ENCODE data around the gene CGB7.

CGB7 gene

DNA sequence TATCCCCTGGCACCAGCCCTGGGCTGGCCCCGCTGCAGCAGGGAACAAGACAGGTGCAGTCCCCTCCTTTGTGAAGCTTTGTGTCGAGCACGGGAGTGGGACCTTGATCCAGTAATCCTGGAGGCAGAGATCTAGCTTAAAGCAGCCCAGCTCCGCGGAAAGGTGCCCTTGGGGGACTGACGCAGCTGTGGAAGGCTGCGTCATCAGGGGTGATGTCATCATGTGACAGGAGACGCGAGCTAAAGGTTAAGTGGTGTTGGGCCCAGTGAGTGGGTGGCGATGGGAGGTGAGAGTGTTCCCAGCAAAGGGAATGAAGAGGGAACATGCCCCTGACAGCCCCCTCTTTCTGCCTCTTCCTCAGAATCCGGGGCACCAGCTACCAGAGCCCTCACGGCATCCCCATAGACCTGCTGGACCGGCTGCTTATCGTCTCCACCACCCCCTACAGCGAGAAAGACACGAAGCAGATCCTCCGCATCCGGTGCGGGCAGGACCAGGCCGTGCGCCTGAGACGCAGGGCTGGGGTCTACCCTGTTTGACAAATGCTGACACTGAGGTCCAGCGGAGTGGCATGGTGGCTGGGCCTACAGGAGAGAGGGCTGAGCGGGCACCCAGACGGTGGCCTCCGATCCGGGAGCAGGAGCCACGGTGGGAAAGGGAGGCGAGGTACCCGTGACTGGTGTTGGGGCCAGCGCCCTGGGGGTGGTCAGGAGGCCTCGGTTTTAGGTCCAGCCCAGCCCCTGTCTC lies 43.3 kb downstream of the CGB7 start:
- TF ChIP-seq CTCF (conservative IDR thresholded peaks at IDR 0.05; ENCODE audit: low read depth, low read length), result no peak
- no peak for DNase-seq (ENCODE audit: low read depth)
- H3K4me3 ChIP-seq (ENCODE audit: low read depth, low read length), result no peak overlapping the region

DNA sequence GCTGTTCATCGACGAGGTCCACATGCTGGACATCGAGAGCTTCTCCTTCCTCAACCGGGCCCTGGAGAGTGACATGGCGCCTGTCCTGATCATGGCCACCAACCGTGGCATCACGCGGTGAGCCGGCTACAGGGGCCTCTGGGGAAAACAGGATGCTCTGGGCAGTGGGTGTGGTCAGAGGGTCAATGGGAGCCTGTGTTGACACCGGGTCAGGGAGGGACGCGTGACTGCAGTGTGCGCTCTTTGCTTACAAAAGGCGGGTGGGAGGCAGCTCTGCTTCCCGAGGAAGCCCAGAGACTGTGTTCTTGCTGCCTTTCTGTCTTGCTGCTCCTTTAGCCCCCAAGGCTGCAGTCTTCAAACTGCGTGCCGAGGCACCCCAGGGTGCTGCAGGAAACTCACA lies 46.4 kb downstream of the CGB7 start:
- no peak overlapping the region for H3K4me3 ChIP-seq (ENCODE audit: low read depth, low read length)
- no peak for TF ChIP-seq CTCF (conservative IDR thresholded peaks at IDR 0.05; ENCODE audit: low read depth, low read length)
- DNase-seq (ENCODE audit: low read depth), result no peak

- no peak for DNase-seq (ENCODE audit: low read depth)
- H3K4me3 ChIP-seq (ENCODE audit: low read depth, low read length), result no peak overlapping the region
- TF ChIP-seq CTCF (conservative IDR thresholded peaks at IDR 0.05; ENCODE audit: low read depth, low read length), result no peak
These were observed 47.1 kb downstream of the CGB7 start for GRCh38 chr19:49010453-49010852.

- no peak for TF ChIP-seq CTCF (conservative IDR thresholded peaks at IDR 0.05; ENCODE audit: low read depth, low read length)
- DNase-seq (ENCODE audit: low read depth), result no peak
- no peak overlapping the region for H3K4me3 ChIP-seq (ENCODE audit: low read depth, low read length)
These were observed 47.7 kb downstream of the CGB7 start for GRCh38 chr19:49009828-49010227.

DNA sequence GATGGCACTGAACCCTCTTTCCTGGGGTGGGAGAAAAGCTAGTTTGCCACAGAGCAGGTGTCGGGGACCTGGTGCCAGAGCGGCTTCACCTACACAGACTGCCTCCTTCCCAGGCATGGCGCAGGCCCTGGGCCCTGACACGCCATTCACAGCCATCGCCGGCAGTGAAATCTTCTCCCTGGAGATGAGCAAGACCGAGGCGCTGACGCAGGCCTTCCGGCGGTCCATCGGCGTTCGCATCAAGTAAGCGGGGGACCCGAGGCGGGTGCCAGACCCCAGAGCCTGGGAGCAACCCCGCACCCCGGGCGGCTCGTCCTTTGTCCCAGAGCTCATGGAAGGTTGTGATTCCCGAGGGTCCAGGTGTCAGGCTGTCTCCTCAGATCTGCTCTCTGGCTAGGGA lies 50.6 kb downstream of the CGB7 start:
- H3K4me3 ChIP-seq (ENCODE audit: low read depth, low read length), result no peak overlapping the region
- no peak for DNase-seq (ENCODE audit: low read depth)
- no peak for TF ChIP-seq CTCF (conservative IDR thresholded peaks at IDR 0.05; ENCODE audit: low read depth, low read length)

- no peak overlapping the region for H3K4me3 ChIP-seq (ENCODE audit: low read depth, low read length)
- DNase-seq (ENCODE audit: low read depth), result no peak
These were observed 52.5 kb downstream of the CGB7 start for GRCh38 chr19:49004964-49005614.

More at GRCh38 chr19:49004964-49005614, 52.5 kb downstream of the CGB7 start:
- TF ChIP-seq CTCF (conservative IDR thresholded peaks at IDR 0.05; ENCODE audit: low read depth, low read length), result no peak
